Rectal smooth muscle tissue (tissue), 1 donor: ENCODE data around the gene RALA.

Experiments used
- H3K27ac ChIP-seq: one replicate; pipeline ENCODE4 v1.7.0; 2013; ENCODE audit warnings: low read depth, low read length, inconsistent platforms
- H3K27me3 ChIP-seq: one replicate; pipeline ENCODE4 v1.7.0; 2013; ENCODE audit warnings: low read length; ENCODE audit not compliant: control insufficient read depth, insufficient read depth
- H3K36me3 ChIP-seq: one replicate; pipeline ENCODE4 v1.7.0; 2013; ENCODE audit warnings: low read length; ENCODE audit not compliant: control insufficient read depth, insufficient read depth
- H3K4me1 ChIP-seq: one replicate; pipeline ENCODE4 v1.7.0; 2013; ENCODE audit warnings: low read length; ENCODE audit not compliant: control insufficient read depth, insufficient read depth
- H3K4me3 ChIP-seq: one replicate; pipeline ENCODE4 v1.7.0; 2013; ENCODE audit warnings: low read length
- H3K9ac ChIP-seq: one replicate; pipeline ENCODE4 v1.7.0; 2013; ENCODE audit warnings: low read length

RALA gene

DNA sequence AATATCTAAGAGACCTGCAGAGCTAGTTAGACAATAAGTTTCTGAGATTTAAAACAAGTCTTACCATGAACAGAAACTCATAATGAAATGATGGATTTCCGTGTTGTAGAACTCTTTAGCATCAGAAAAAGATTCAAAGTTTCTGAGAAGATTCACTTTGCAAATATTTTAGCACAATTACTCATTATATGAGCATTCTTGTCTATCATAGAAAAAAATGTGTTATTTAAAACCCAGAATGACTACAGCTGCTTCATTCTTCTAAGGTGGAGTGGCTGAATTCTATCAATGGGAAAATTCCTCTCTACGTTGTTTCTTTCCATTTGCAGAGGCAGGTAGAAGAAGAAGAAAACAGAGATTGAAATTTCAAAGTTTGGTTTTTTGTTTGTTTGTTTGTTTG, 21.0 kb upstream of the RALA start:
- Histone ChIP-seq H3K27ac (no peak overlapping the region), H3K27me3 (no peaks in the 10 kb centered on the region), H3K36me3 (no peaks in the 10 kb centered on the region), H3K9ac (no peak overlapping the region), H3K4me1 (no peaks in the 10 kb centered on the region), H3K4me3 (no peak overlapping the region)

DNA sequence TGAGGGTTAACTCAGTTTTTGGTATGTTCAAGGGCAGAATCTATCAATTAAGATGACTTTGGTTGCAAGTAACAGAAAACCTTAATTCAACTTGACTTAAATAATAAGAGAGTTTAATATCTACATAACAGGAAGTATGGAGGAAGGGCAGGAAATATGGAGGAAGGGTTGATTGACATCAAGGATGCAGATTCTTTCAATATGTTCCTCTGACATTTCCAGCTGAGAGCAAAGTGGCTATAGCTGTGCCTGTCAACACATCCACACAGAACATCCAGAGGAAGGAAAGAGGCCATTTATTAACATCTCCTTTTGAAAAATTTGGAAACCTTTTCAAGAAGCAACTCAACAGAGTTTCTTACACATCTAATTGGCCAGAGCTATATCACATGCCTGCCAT, 19.4 kb upstream of the RALA start:
- Histone ChIP-seq H3K4me3 (no peak overlapping the region), H3K4me1 (no peaks in the 10 kb centered on the region), H3K27ac (no peak overlapping the region), H3K36me3 (no peaks in the 10 kb centered on the region), H3K9ac (no peak overlapping the region), H3K27me3 (no peaks in the 10 kb centered on the region)

DNA sequence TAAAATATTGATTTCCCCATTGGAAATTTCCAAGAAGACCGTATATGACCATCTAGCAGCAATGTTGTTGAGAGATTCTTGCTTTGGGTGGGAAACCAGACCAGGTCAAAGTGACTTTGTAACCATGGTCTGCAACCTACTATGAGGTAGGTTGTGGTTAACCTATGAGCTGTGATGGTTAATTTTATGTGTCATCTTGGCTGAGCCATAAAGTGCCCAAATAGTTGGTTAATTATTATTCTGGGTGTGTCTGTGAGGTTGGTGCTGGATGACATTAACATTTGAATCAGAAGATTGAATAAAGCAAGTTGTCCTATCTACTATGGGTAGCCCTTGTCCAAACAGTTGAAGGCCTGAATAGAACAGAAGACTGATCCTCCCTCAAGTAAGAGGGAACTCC, 18.3 kb upstream of the RALA start:
- H3K36me3 ChIP-seq: no peaks in the 10 kb centered on the region
- no peak overlapping the region for H3K4me3 ChIP-seq
- H3K4me1 ChIP-seq: no peaks in the 10 kb centered on the region
- H3K27me3 ChIP-seq: no peaks in the 10 kb centered on the region
- no peak overlapping the region for H3K27ac ChIP-seq
- H3K9ac ChIP-seq: no peak overlapping the region

DNA sequence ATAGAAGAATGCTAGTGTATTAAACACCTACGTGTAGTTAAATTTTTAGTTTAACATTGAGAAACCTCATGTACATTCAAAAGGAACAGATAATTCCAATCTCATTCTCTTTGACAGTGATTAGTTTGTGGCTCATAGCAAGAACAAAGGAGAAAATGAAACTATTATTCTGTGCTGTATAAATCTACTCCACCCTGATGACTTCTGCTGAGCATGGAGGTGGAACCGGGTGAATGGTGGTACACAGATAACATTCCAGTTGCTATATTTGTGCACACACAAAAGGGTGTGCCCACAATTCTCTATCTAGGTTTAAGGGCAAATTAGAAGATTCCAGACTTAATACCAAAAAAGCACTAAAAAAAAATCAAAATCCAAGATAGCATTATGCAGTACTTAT, 17.0 kb upstream of the RALA start:
- Histone ChIP-seq H3K4me1 (no peaks in the 10 kb centered on the region), H3K27me3 (no peaks in the 10 kb centered on the region), H3K27ac (no peak overlapping the region), H3K4me3 (no peak overlapping the region), H3K9ac (no peak overlapping the region), H3K36me3 (no peaks in the 10 kb centered on the region)

DNA sequence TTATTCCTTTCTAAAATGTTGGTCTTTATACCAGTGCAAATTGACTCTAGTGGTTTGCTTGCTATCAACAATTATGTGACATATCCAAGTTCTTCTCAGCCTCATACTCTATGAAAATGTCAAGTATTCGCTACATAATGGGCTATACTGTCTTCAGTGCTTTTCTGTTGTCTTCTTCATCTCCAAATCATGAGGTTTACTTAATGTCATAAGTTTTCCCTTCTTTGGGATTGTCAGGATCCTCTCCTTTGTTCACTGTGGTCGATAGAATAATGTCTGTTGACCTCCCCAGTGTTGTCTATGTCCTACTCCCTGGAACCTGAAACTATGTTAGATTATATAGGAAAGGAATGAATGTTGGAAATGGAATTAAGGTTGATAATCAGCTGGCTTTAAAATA, 16.4 kb upstream of the RALA start:
- Histone ChIP-seq H3K4me1 (no peaks in the 10 kb centered on the region), H3K36me3 (no peaks in the 10 kb centered on the region), H3K27me3 (no peaks in the 10 kb centered on the region), H3K27ac (no peak overlapping the region), H3K9ac (no peak overlapping the region), H3K4me3 (no peak overlapping the region)

DNA sequence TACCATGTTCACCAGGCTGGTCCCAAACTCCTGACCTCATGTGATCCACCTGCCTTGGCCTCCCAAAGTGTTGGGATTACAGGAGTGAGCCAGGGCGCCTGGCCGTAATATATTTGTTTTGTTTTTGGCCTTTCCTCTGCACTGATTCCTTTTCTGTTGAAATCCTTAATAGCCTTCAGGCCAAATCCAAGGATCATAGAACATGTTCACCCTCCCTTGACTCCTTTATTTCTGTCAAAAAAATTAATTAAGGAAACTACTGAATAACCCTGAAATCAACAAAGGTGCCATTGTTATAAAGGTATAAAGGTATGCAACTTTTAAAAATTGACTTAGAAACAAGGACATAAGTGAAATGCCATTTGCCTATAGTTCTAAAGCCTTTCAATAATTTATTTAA, 15.5 kb upstream of the RALA start:
- Histone ChIP-seq H3K9ac (no peak overlapping the region), H3K27ac (no peak overlapping the region), H3K4me1 (no peaks in the 10 kb centered on the region), H3K36me3 (no peaks in the 10 kb centered on the region), H3K27me3 (no peaks in the 10 kb centered on the region), H3K4me3 (no peak overlapping the region)

DNA sequence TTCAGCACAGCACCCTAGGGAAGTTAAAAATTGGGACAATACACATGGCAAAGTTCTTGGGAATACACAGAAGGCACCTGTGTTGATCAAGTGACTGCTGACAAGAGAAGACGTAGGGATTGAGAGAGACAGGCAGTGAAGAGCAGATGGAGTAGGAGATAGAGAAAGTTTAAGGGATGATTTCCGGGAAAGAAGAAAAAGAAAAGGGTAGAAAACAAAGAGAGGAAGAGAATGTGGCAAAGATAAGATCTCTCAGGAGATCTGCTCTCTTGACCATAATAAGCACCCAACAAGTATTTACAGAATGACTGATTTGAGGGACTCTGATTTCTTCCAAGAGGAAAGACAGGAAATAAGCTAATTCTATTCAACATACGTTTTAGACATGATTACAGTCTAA, 15.1 kb upstream of the RALA start:
- Histone ChIP-seq H3K27me3 (no peaks in the 10 kb centered on the region), H3K27ac (no peak overlapping the region), H3K4me1 (no peaks in the 10 kb centered on the region), H3K9ac (no peak overlapping the region), H3K36me3 (no peaks in the 10 kb centered on the region), H3K4me3 (no peak overlapping the region)

DNA sequence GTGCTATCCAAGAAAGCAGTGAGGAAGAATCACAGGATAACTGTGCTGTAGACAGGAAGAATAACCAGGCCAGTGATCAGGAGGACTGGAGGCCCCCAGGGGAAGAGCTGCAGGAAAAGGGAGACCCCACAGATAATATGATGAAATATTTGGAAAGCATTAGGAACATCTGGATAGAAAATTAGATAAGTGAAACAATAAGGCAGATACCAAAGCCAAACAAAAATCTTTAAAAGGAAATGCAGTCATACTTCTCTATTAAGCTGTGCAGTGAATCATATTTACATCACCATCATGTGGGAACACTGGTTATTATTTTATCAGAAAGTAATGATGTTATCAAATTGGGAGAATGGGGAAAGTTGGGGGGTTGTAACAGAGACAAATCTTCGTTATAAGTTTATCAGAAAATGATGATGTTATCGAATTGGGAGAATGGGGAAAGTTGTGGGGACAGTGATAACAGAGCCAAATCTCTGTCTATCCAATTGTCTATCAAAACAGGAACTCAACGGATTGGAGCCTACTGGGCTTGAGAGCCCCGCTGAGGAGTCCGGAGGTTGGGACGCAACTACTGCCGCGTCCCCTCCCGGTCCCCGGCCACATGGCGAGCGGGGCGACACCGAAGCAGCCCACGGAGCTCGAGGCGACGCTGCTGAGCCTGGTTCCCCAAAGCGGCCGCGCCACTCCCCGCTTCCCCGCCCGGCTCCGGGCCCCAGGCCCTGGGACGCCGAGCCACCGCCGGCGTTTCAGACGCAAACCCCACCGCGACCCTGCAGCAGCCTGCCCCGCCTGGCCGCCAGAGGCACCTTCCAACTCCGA, 14.0 kb upstream of the RALA start:
- H3K9ac ChIP-seq: no peak overlapping the region

DNA sequence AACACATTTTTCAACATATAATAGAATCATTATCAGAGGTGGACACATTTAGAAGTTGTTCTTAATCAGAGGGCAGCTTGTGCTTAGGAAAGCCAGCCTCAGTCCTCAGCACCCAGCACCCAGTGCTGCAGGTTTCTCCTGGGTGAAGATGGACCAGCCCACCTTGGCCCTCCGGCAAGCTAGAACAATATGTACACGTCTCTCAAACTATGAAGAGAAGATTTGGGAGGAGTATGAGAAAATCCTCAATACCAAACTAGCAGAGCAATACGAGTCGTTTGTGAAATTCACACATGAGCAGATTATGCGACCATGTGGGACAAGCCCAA, 13.5 kb upstream of the RALA start:
- H3K36me3 ChIP-seq: no peaks in the 10 kb centered on the region
- H3K27ac ChIP-seq: no peak overlapping the region
- no peaks in the 10 kb centered on the region for H3K27me3 ChIP-seq
- no peak overlapping the region for H3K9ac ChIP-seq
- H3K4me1 ChIP-seq: no peaks in the 10 kb centered on the region
- H3K4me3 ChIP-seq: peak overlapping the region; percentile 29

More for the DNA sequence above, 14.0 kb upstream of the RALA start:
- Histone ChIP-seq H3K4me3 (peak overlapping the region; percentile 29), H3K27me3 (no peaks in the 10 kb centered on the region), H3K4me1 (no peaks in the 10 kb centered on the region), H3K27ac (no peak overlapping the region), H3K36me3 (no peaks in the 10 kb centered on the region)

DNA sequence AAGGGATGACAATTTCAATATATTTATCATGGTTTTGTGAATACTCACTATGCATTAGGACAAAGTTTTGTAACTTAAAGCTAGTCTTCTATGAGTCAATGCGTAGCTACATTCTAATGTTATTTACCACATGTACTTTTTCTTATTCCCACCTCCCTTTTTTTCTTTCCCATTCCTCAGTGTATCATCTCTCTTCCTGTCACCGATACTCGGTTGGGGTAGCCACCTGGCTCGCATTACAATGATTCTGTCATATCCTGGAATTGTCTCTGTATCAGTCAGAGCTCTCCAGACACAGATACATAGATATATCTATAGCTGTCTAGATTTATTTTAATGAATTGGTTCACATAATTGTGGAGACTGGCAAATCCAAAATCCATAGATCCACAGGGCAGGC, 9.8 kb upstream of the RALA start:
- Histone ChIP-seq H3K4me3 (no peak overlapping the region), H3K27me3 (no peaks in the 10 kb centered on the region), H3K27ac (no peak overlapping the region), H3K4me1 (no peaks in the 10 kb centered on the region), H3K36me3 (no peaks in the 10 kb centered on the region), H3K9ac (no peak overlapping the region)

DNA sequence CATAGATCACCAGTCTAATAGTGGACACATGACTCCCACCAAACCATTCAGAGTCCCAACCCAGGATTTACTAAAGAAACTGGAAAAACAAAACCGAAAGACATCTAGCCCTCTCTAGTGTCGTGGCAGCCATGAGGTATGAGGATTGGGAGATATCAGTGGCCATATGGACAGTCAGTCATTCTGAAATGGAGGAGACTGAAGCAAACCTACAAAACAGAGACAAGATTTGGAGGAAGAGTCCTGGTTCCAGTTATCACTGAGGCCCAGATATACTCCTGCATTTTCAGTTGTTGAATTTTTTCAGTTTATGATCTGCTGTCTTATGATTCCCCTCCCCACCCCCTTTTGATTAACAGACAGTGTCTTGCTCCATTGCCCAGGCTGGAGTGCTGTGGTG, 9.1 kb upstream of the RALA start:
- Histone ChIP-seq H3K36me3 (no peaks in the 10 kb centered on the region), H3K27ac (no peak overlapping the region), H3K4me3 (no peak overlapping the region), H3K4me1 (no peaks in the 10 kb centered on the region), H3K27me3 (no peaks in the 10 kb centered on the region), H3K9ac (no peak overlapping the region)

DNA sequence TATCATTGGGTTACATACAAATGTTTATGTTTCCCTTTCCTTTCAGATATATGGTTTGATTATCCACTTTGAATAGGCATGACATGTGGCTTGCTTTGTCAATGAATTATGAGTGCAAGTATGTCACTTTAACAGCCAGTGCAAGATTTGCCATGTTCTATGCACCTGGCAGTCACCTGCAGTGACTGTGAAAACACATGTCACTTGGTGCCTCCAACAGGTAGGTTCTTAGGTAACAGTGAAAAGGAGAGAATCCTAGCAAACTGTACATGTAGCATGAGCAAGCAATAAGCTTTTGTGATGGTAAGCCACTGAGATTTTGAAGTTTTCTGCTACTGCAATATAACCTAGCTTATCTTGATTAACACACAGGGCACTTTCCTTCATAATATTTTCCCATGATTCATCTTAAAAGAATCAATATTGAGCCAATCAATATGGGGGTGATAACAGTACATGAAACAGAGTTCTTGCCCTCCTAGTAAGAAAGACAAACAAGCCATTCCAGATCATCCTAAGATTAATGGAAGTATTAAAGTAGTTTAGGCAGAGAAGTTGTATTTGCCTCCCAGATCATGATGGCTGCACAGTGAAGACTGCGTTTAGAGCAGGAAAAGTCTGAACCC, 7.9 kb upstream of the RALA start:
- no peak overlapping the region for H3K27ac ChIP-seq
- no peaks in the 10 kb centered on the region for H3K4me1 ChIP-seq
- H3K27me3 ChIP-seq: no peaks in the 10 kb centered on the region
- no peak overlapping the region for H3K4me3 ChIP-seq
- no peaks in the 10 kb centered on the region for H3K36me3 ChIP-seq
- H3K9ac ChIP-seq: no peak overlapping the region

DNA sequence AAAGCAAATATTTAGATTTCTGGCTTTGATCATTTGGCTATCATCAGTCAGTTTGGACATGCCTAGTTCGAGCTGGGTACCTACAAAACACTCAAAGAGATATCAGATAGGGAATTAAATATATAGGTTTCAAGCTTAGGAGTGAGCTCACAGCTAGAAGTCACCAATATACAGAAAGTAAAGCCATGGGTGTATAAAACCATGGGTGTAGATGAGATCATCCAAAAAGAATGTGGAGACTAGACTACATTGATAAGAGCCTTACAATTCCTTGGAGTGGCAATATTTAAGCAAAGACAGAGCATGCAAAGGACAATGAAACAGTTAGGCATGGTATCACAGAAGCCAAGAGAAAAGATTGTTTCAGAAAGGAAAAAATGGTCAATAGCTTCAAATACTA, 7.2 kb upstream of the RALA start:
- no peaks in the 10 kb centered on the region for H3K4me1 ChIP-seq
- no peak overlapping the region for H3K4me3 ChIP-seq
- no peak overlapping the region for H3K27ac ChIP-seq
- no peaks in the 10 kb centered on the region for H3K27me3 ChIP-seq
- no peak overlapping the region for H3K9ac ChIP-seq
- no peaks in the 10 kb centered on the region for H3K36me3 ChIP-seq
